Measurements from ENCODE around the gene PLCXD1.

DNA sequence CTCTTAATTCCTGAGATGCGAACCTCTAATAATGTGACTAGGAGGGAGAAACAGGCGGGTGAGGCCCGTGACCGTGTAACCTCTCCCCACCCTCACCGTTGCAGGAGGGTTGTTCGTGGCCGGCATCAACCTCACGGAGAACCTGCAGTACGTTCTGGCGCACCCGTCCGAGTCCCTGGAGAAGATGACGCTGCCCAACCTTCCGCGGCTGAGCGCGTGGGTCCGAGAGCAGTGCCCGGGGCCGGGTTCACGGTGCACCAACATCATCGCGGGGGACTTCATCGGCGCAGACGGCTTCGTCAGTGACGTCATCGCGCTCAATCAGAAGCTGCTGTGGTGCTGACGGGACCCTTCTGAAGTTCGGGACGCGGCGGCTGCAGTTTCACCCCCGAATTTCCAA, 17.8 kb downstream of the PLCXD1 start:
- TF ChIP-seq POLR2AphosphoS5 (IDR thresholded peaks at IDR 0.05): peak in 2 of 3 donors; percentile 10 to 61
- TF ChIP-seq, protein P1, sequence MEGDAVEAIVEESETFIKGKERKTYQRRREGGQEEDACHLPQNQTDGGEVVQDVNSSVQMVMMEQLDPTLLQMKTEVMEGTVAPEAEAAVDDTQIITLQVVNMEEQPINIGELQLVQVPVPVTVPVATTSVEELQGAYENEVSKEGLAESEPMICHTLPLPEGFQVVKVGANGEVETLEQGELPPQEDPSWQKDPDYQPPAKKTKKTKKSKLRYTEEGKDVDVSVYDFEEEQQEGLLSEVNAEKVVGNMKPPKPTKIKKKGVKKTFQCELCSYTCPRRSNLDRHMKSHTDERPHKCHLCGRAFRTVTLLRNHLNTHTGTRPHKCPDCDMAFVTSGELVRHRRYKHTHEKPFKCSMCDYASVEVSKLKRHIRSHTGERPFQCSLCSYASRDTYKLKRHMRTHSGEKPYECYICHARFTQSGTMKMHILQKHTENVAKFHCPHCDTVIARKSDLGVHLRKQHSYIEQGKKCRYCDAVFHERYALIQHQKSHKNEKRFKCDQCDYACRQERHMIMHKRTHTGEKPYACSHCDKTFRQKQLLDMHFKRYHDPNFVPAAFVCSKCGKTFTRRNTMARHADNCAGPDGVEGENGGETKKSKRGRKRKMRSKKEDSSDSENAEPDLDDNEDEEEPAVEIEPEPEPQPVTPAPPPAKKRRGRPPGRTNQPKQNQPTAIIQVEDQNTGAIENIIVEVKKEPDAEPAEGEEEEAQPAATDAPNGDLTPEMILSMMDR (IDR thresholded peaks at IDR 0.05 in 8 of 11, conservative IDR thresholded peaks at IDR 0.05 in 3 of 11): no peak

Measured in spleen (tissue), 7 donors.